GM12878 (cell line): ENCODE measurements around the gene FSTL4. TPM values are rescaled to one million over a fixed set of nuclear protein-coding genes. Genes with fewer than 3 reads are reported as not detected.

Experiments used
- ATAC-seq: fragments of 200-7000 bp; cut with Tn5 transposase; 3 replicates; pipeline ENCODE4 v1.9.1; 2020; ENCODE audit warnings: mild to moderate bottlenecking, moderate library complexity
- BruUV-seq: library from RNA; stranded (reverse); fragments of 400-500 nt; replicated peaks from 2 replicates; lab custom pipeline; 2021; lab: Mats Ljungman, UMichigan
- CTCF ChIA-PET: fragments of 300-600 bp; sonication (Branson Sonifier 250); formaldehyde crosslinking; extraction: SDS; loops from one replicate; lab custom pipeline; 2021; ENCODE audit warnings: inconsistent platforms; lab: Yijun Ruan, JAX
- POLR2A ChIA-PET: fragments of 350-600 bp; formaldehyde crosslinking; extraction: SDS; loops from one replicate; lab custom pipeline; 2021; ENCODE audit warnings: inconsistent platforms; lab: Charles Lee
- RAD21 ChIA-PET: fragments of 300-600 bp; sonication (Branson Sonifier 250); formaldehyde crosslinking; loops from one replicate; lab custom pipeline; 2023; ENCODE audit warnings: antibody characterized with exemption; ENCODE audit not compliant: unreplicated experiment; lab: Charles Lee
- SMC1A ChIA-PET: fragments of 300-600 bp; sonication (Branson Sonifier 250); formaldehyde crosslinking; loops from one replicate; lab custom pipeline; 2023; ENCODE audit not compliant: unreplicated experiment, uncharacterized antibody; lab: Charles Lee
- DNase-seq: peaks from one replicate; pipeline ENCODE4 v3.0.0-alpha.2; 2011; ENCODE audit warnings: low read depth, low spot score
- FAIRE-seq: peaks from 3 replicates; lab custom pipeline; 2011; peaks lifted over from hg19 to GRCh38; lab: Jason Lieb, UNC
- H2AFZ ChIP-seq: 2 replicates; pipeline ENCODE4 v1.6.0; 2011; ENCODE audit warnings: low read depth, low read length, control low read depth; ENCODE audit not compliant: control insufficient read depth
- H3K27ac ChIP-seq: 2 replicates; pipeline ENCODE4 v1.5.1; 2011; ENCODE audit warnings: control low read depth; ENCODE audit not compliant: control insufficient read depth, insufficient read depth
- H3K27me3 ChIP-seq, 2 experiments: replicated peaks in 1 of 2; 2 replicates each; pipeline versions ENCODE4 v1.6.0 to v1.6.1; 2011; ENCODE audit warnings: low read length in 1 of 2; ENCODE audit not compliant: control insufficient read depth in 2 of 2, insufficient read depth in 2 of 2
- H3K36me3 ChIP-seq, 2 experiments: 2 replicates each; pipeline ENCODE4 v1.5.1; 2011; ENCODE audit warnings: low read length in 1 of 2; ENCODE audit not compliant: control insufficient read depth in 2 of 2, insufficient read depth in 2 of 2
- H3K4me1 ChIP-seq: 2 replicates; pipeline ENCODE4 v1.6.1; 2011; ENCODE audit warnings: mild to moderate bottlenecking, low read length, moderate library complexity, mixed read lengths; ENCODE audit not compliant: control insufficient read depth, insufficient read depth
- H3K4me2 ChIP-seq: 2 replicates; pipeline ENCODE4 v1.6.0; 2011; ENCODE audit warnings: control low read depth; ENCODE audit not compliant: control insufficient read depth, insufficient read depth
- H3K4me3 ChIP-seq: fragments of 200-600 bp; sonication (generic); 2 replicates; pipeline ENCODE4 v1.5.1; 2016
- H3K79me2 ChIP-seq: 2 replicates; pipeline ENCODE4 v1.6.0; 2011; ENCODE audit warnings: low read length; ENCODE audit not compliant: control insufficient read depth, insufficient read depth
- H3K9ac ChIP-seq: 2 replicates; pipeline ENCODE4 v1.8.0; 2011; ENCODE audit warnings: low read length, control low read depth, mixed read lengths; ENCODE audit not compliant: control insufficient read depth, insufficient read depth
- H3K9me3 ChIP-seq: replicated peaks from 3 replicates; pipeline ENCODE4 v1.5.1; 2011; ENCODE audit warnings: mild to moderate bottlenecking, low read length; ENCODE audit not compliant: control insufficient read depth, insufficient read depth
- H4K20me1 ChIP-seq: 2 replicates; pipeline ENCODE4 v1.6.0; 2011; ENCODE audit not compliant: control insufficient read depth, insufficient read depth
- BACH1 ChIP-seq: fragments of 450-650 bp; IDR thresholded peaks from 2 replicates; pipeline ENCODE4 v1.6.1; 2017; ENCODE audit warnings: mild to moderate bottlenecking, borderline replicate concordance
- DPF2 ChIP-seq: fragments of 450-650 bp; IDR thresholded peaks from 2 replicates; pipeline ENCODE4 v1.6.1; 2017; ENCODE audit warnings: mild to moderate bottlenecking
- GABPA ChIP-seq: IDR thresholded peaks from 2 replicates; pipeline ENCODE4 v1.6.1; 2014; ENCODE audit warnings: antibody characterized with exemption, low read depth, mild to moderate bottlenecking, inconsistent platforms
- IKZF1 ChIP-seq: fragments of 450-650 bp; conservative IDR thresholded peaks from 2 replicates; pipeline ENCODE4 v1.6.1; 2017; ENCODE audit warnings: antibody characterized with exemption, mild to moderate bottlenecking
- JUNB ChIP-seq: IDR thresholded peaks from 2 replicates; pipeline ENCODE4 v1.6.1; 2016; ENCODE audit warnings: antibody characterized with exemption, mild to moderate bottlenecking
- KAT2A ChIP-seq: conservative IDR thresholded peaks from 2 replicates; pipeline ENCODE4 v1.6.1; 2011; ENCODE audit warnings: low read depth, low read length; ENCODE audit not compliant: control insufficient read depth
- POLR2AphosphoS5 ChIP-seq: IDR thresholded peaks from 2 replicates; pipeline ENCODE4 v1.6.1; 2011; ENCODE audit warnings: mild to moderate bottlenecking, low read length, inconsistent platforms
- RELB ChIP-seq: fragments of 450-650 bp; IDR thresholded peaks from 2 replicates; pipeline ENCODE4 v1.6.1; 2017; ENCODE audit warnings: low read depth, mild to moderate bottlenecking, moderate library complexity
- REST ChIP-seq: IDR thresholded peaks from 2 replicates; pipeline ENCODE4 v1.6.1; 2012; ENCODE audit warnings: mild to moderate bottlenecking, low read depth, low read length
- SUZ12 ChIP-seq: fragments of 200-600 bp; sonication (generic); IDR thresholded peaks from one replicate; pipeline ENCODE4 v1.6.1; 2018; ENCODE audit warnings: antibody characterized with exemption, mild to moderate bottlenecking; ENCODE audit not compliant: unreplicated experiment
- ZNF217 ChIP-seq: fragments of 450-650 bp; IDR thresholded peaks from 2 replicates; pipeline ENCODE4 v1.6.1; 2017; ENCODE audit warnings: antibody characterized with exemption, mild to moderate bottlenecking
- ZSCAN29 ChIP-seq: fragments of 450-650 bp; IDR thresholded peaks from 2 replicates; pipeline ENCODE4 v1.6.1; 2017; ENCODE audit warnings: mild to moderate bottlenecking, moderate library complexity
- WGBS: methylation state at CpG from one replicate; pipeline ENCODE4 v1.1.6; 2016; ENCODE audit warnings: low lambda C conversion rate; ENCODE audit not compliant: insufficient replicate concordance, insufficient coverage; ENCODE audit errors: missing lambda C conversion rate; 5-methylcytosine and 5-hydroxymethylcytosine counted together
- in situ Hi-C: fragments of 300-500 bp; cut with MboI; formaldehyde crosslinking; loops from 9 replicates; pipeline ENCODE4 v1.14.3; 2018; ENCODE audit warnings: mixed read lengths
- intact Hi-C: fragments of 100-400 bp; cut with micrococcal nuclease; formaldehyde crosslinking; loops from one replicate; pipeline ENCODE4 v1.14.2; 2022; ENCODE audit not compliant: unreplicated experiment
- polyA plus RNA-seq, 11 experiments: library from polyadenylated mRNA; depleted of rRNA in 4 of 11; unstranded in 6 of 11; stranded (reverse) in 5 of 11; fragments of >200 nt; fragmentation: Nextera tagmentation in 4 of 11; fragmentation: Illumina TruSeq in 1 of 11; extraction: Ambion mirVana in 4 of 11; extraction: Trizol in 1 of 11; gene quantifications; 1 replicate in 1 of 11; 2 replicates in 10 of 11; pipeline versions ENCODE4 v1.2.1 to v1.2.3, GENCODE V29; 2011 to 2016; ENCODE audit warnings: inconsistent platforms in 2 of 11, missing spikeins in 2 of 11, low read depth in 1 of 11
- total RNA-seq, 4 experiments: library from RNA; depleted of rRNA in 3 of 4; stranded (reverse); fragments of >200 nt in 3 of 4; fragmentation: Illumina TruSeq in 1 of 4; extraction: Trizol in 1 of 4; gene quantifications; 2 replicates each; pipeline versions ENCODE4 v1.2.1 to v1.2.3, GENCODE V29; 2013 to 2021
- TF ChIP-seq, protein P1 (sequence below): IDR thresholded peaks from 2 replicates; pipeline ENCODE4 v1.6.1; 2011; ENCODE audit warnings: low read depth, mild to moderate bottlenecking, low read length, moderate library complexity, borderline replicate concordance; ENCODE audit errors: extremely low read depth

The FSTL4 gene
- total and polyA plus RNA-seq, 10 of the 15 experiments (the other 5 are each of a cell fraction or from before 2014, with no cell fraction given), result 0.01 to 0.79 (median 0.21) TPM; not detected in 6

GRCh38 chr5:133150909-133151544, 461.3 kb downstream of the FSTL4 start:
- ATAC-seq (no peak), DNase-seq (no peak), FAIRE-seq (no peak)
- intact Hi-C loops (no loop called here), in situ Hi-C loops (no loop called here)
- 63% methylated on average over 6 of the region's 6 CpGs for WGBS
- CTCF ChIA-PET, result no interaction called here
- no peak overlapping the region for H3K9ac ChIP-seq
- POLR2A ChIA-PET, result no interaction called here
- TF ChIP-seq GABPA, result 0 out of 2 replicates have a peak, but pooled peaks have one; percentile 11
- no peak for TF ChIP-seq ZNF217
- TF ChIP-seq IKZF1, result no peak
- TF ChIP-seq, protein P1, sequence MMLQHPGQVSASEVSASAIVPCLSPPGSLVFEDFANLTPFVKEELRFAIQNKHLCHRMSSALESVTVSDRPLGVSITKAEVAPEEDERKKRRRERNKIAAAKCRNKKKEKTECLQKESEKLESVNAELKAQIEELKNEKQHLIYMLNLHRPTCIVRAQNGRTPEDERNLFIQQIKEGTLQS, result no peak
- no peak for TF ChIP-seq KAT2A
- TF ChIP-seq JUNB, result no peak
- TF ChIP-seq SUZ12, result no peak
- no peak overlapping the region for H3K4me2 ChIP-seq
- no peaks in the 10 kb centered on the region for H3K4me1 ChIP-seq
- BruUV-seq, result no TSS peak
- H3K9me3 ChIP-seq, result no peaks in the 10 kb centered on the region
- no peaks in the 10 kb centered on the region for H4K20me1 ChIP-seq
- no peaks in the 10 kb centered on the region for H3K27me3 ChIP-seq
- no peaks in the 10 kb centered on the region for H3K36me3 ChIP-seq
- H2AFZ ChIP-seq, result no peak overlapping the region
- H3K79me2 ChIP-seq, result no peaks in the 10 kb centered on the region
- H3K27ac ChIP-seq, result no peak overlapping the region
- SMC1A ChIA-PET, result no interaction called here
- H3K4me3 ChIP-seq, result no peak overlapping the region
- RAD21 ChIA-PET, result no interaction called here

DNA sequence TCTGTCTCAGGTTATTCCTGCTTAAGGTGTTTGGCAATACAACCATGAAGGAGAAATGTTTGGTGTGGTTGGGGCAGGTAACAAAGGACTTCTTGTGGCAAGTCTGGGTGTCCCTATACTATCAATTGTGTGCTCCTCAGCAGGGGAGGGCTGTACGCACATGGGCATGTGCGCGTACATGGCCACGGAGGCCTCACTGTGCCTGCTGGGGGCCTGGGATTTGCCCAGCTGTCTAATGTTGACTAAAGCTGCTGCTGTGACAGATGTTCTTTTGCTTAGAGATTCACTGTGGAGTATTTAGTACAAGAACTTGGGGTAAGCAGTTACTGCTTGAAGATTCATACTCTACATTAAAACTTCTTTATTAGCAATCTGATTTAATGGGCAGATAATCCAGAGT, 463.0 kb downstream of the FSTL4 start:
- 88% methylated on average over 4 of the region's 4 CpGs for WGBS
- FAIRE-seq (no peak), ATAC-seq (no peak), DNase-seq (no peak)
- intact Hi-C loops (no loop called here), in situ Hi-C loops (no loop called here)
- ChIA-PET RAD21 (interaction anchor here (1.2 kb wide), 1 partner anchor 35 kb away, joined by 3 read pairs; no protein-coding TSS in a partner anchor), SMC1A (interaction anchor here (1.0 kb wide), 1 partner anchor 77 kb away, joined by 3 read pairs; no protein-coding TSS in a partner anchor), POLR2A (no interaction called here), CTCF (interaction anchor here (0.9 kb wide), 1 partner anchor 18 kb away, joined by 3 read pairs; no protein-coding TSS in a partner anchor)
- Histone ChIP-seq H3K27me3 (no peaks in the 10 kb centered on the region), H2AFZ (no peak overlapping the region), H3K36me3 (no peaks in the 10 kb centered on the region), H4K20me1 (no peaks in the 10 kb centered on the region), H3K79me2 (no peaks in the 10 kb centered on the region), H3K4me1 (no peaks in the 10 kb centered on the region), H3K9ac (no peak overlapping the region), H3K9me3 (no peaks in the 10 kb centered on the region; the same call in 2 of the 3 replicates), H3K4me3 (no peak overlapping the region), H3K4me2 (no peak overlapping the region), H3K27ac (no peak overlapping the region)
- BruUV-seq, result no TSS peak
- no peak for TF ChIP-seq REST
- no peak for TF ChIP-seq BACH1
- no peak for TF ChIP-seq POLR2AphosphoS5
- TF ChIP-seq ZSCAN29, result no peak
- no peak for TF ChIP-seq RELB
- TF ChIP-seq DPF2, result no peak
